NK-92 (cell line): ENCODE results near the gene LZTR1.
"Not testable (repeated sequence)": the region's sequence is repeated elsewhere in the genome, so short reads cannot be mapped to it uniquely, and the experiment has no call there.

ENCODE experiments used
- DNase-seq: peaks from one replicate; lab custom pipeline; 2025; ENCODE audit not compliant: unreplicated experiment; lab: John Stamatoyannopoulos, UW

LZTR1 gene

GRCh38 chr22:21032037-21032867 lies 50.2 kb downstream of the LZTR1 start, which contains the start of gene SLC7A4:
TSS of gene SLC7A4 (minus strand) at chr22:21032561. CDS start at chr22:21031812, 749 bp downstream.
- no peak for DNase-seq

GRCh38 chr22:21032868-21033688 lies 51.0 kb downstream of the LZTR1 start:
- no peak for DNase-seq

GRCh38 chr22:21033895-21034294 lies 51.8 kb downstream of the LZTR1 start:
- DNase-seq: no peak

- no peak for DNase-seq
Observed at GRCh38 chr22:21034989-21035388, 52.9 kb downstream of the LZTR1 start.

GRCh38 chr22:21038405-21038804 lies 56.3 kb downstream of the LZTR1 start:
- no peak for DNase-seq

- DNase-seq: not testable (repeated sequence)
Observed at GRCh38 chr22:21039158-21039557, 57.1 kb downstream of the LZTR1 start.

- DNase-seq: no peak
Observed at GRCh38 chr22:21041937-21042336, 59.8 kb downstream of the LZTR1 start.

GRCh38 chr22:21042978-21043859 lies 61.1 kb downstream of the LZTR1 start:
- no peak for DNase-seq

GRCh38 chr22:21043860-21044535 lies 61.9 kb downstream of the LZTR1 start:
- no peak for DNase-seq

GRCh38 chr22:21044931-21045584 lies 63.0 kb downstream of the LZTR1 start:
- no peak for DNase-seq

- no peak for DNase-seq
Observed at GRCh38 chr22:21045585-21046294, 63.6 kb downstream of the LZTR1 start, which contains the start of gene LRRC74B. TSS of gene LRRC74B (plus strand) at chr22:21045946. CDS start at chr22:21045987, 41 bp downstream.

GRCh38 chr22:21047035-21047661 lies 65.1 kb downstream of the LZTR1 start:
- DNase-seq: no peak

- no peak for DNase-seq
Observed at GRCh38 chr22:21047730-21048129, 65.6 kb downstream of the LZTR1 start.

- DNase-seq: not testable (repeated sequence)
Observed at GRCh38 chr22:21048448-21048847, 66.4 kb downstream of the LZTR1 start.
